GM12878 (cell line): Measurements from ENCODE around the gene MTA3. TPM values are rescaled to one million over a fixed set of nuclear protein-coding genes. Genes with fewer than 3 reads are reported as not detected.

Experiments used
- ATAC-seq: fragments of 200-7000 bp; cut with Tn5 transposase; 3 replicates; pipeline ENCODE4 v1.9.1; 2020; ENCODE audit warnings: mild to moderate bottlenecking, moderate library complexity
- BruUV-seq: library from RNA; stranded (reverse); fragments of 400-500 nt; replicated peaks from 2 replicates; lab custom pipeline; 2021; lab: Mats Ljungman, UMichigan
- CTCF ChIA-PET: fragments of 300-600 bp; sonication (Branson Sonifier 250); formaldehyde crosslinking; extraction: SDS; loops from one replicate; lab custom pipeline; 2021; ENCODE audit warnings: inconsistent platforms; lab: Yijun Ruan, JAX
- POLR2A ChIA-PET: fragments of 350-600 bp; formaldehyde crosslinking; extraction: SDS; loops from one replicate; lab custom pipeline; 2021; ENCODE audit warnings: inconsistent platforms; lab: Charles Lee
- RAD21 ChIA-PET: fragments of 300-600 bp; sonication (Branson Sonifier 250); formaldehyde crosslinking; loops from one replicate; lab custom pipeline; 2023; ENCODE audit warnings: antibody characterized with exemption; ENCODE audit not compliant: unreplicated experiment; lab: Charles Lee
- SMC1A ChIA-PET: fragments of 300-600 bp; sonication (Branson Sonifier 250); formaldehyde crosslinking; loops from one replicate; lab custom pipeline; 2023; ENCODE audit not compliant: unreplicated experiment, uncharacterized antibody; lab: Charles Lee
- DNase-seq: peaks from one replicate; pipeline ENCODE4 v3.0.0-alpha.2; 2011; ENCODE audit warnings: low read depth, low spot score
- FAIRE-seq: peaks from 3 replicates; lab custom pipeline; 2011; peaks lifted over from hg19 to GRCh38; lab: Jason Lieb, UNC
- H2AFZ ChIP-seq: 2 replicates; pipeline ENCODE4 v1.6.0; 2011; ENCODE audit warnings: low read depth, low read length, control low read depth; ENCODE audit not compliant: control insufficient read depth
- H3K27ac ChIP-seq: 2 replicates; pipeline ENCODE4 v1.5.1; 2011; ENCODE audit warnings: control low read depth; ENCODE audit not compliant: control insufficient read depth, insufficient read depth
- H3K27me3 ChIP-seq, 2 experiments: replicated peaks in 1 of 2; 2 replicates each; pipeline versions ENCODE4 v1.6.0 to v1.6.1; 2011; ENCODE audit warnings: low read length in 1 of 2; ENCODE audit not compliant: control insufficient read depth in 2 of 2, insufficient read depth in 2 of 2
- H3K36me3 ChIP-seq, 2 experiments: 2 replicates each; pipeline ENCODE4 v1.5.1; 2011; ENCODE audit warnings: low read length in 1 of 2; ENCODE audit not compliant: control insufficient read depth in 2 of 2, insufficient read depth in 2 of 2
- H3K4me1 ChIP-seq: 2 replicates; pipeline ENCODE4 v1.6.1; 2011; ENCODE audit warnings: mild to moderate bottlenecking, low read length, moderate library complexity, mixed read lengths; ENCODE audit not compliant: control insufficient read depth, insufficient read depth
- H3K4me2 ChIP-seq: 2 replicates; pipeline ENCODE4 v1.6.0; 2011; ENCODE audit warnings: control low read depth; ENCODE audit not compliant: control insufficient read depth, insufficient read depth
- H3K4me3 ChIP-seq: fragments of 200-600 bp; sonication (generic); 2 replicates; pipeline ENCODE4 v1.5.1; 2016
- H3K79me2 ChIP-seq: 2 replicates; pipeline ENCODE4 v1.6.0; 2011; ENCODE audit warnings: low read length; ENCODE audit not compliant: control insufficient read depth, insufficient read depth
- H3K9ac ChIP-seq: 2 replicates; pipeline ENCODE4 v1.8.0; 2011; ENCODE audit warnings: low read length, control low read depth, mixed read lengths; ENCODE audit not compliant: control insufficient read depth, insufficient read depth
- H3K9me3 ChIP-seq: replicated peaks from 3 replicates; pipeline ENCODE4 v1.5.1; 2011; ENCODE audit warnings: mild to moderate bottlenecking, low read length; ENCODE audit not compliant: control insufficient read depth, insufficient read depth
- H4K20me1 ChIP-seq: 2 replicates; pipeline ENCODE4 v1.6.0; 2011; ENCODE audit not compliant: control insufficient read depth, insufficient read depth
- ELK1 ChIP-seq: IDR thresholded peaks from 2 replicates; pipeline ENCODE4 v1.6.1; 2012; ENCODE audit warnings: low read depth, low read length, improper control_type of control experiment
- IRF3 ChIP-seq: fragments of 450-650 bp; IDR thresholded peaks from 2 replicates; pipeline ENCODE4 v1.6.1; 2014; ENCODE audit warnings: mild to moderate bottlenecking
- NFYA ChIP-seq: IDR thresholded peaks from 2 replicates; pipeline ENCODE4 v1.6.1; 2011; ENCODE audit warnings: low read depth, mild to moderate bottlenecking, low read length, improper control_type of control experiment, borderline replicate concordance
- RAD21 ChIP-seq: IDR thresholded peaks from 2 replicates; pipeline ENCODE4 v1.6.1; 2011; ENCODE audit warnings: mild to moderate bottlenecking, low read depth, low read length, moderate library complexity; ENCODE audit not compliant: insufficient read depth
- STAT1 ChIP-seq: fragments of 450-650 bp; conservative IDR thresholded peaks from 2 replicates; pipeline ENCODE4 v1.6.1; 2014; ENCODE audit warnings: antibody characterized with exemption, mild to moderate bottlenecking
- ZBTB11 ChIP-seq: fragments of 450-650 bp; formaldehyde crosslinking; IDR thresholded peaks from 2 replicates; pipeline ENCODE4 v1.5.0; 2022; ENCODE audit warnings: mild to moderate bottlenecking, missing genetic modification characterization
- WGBS: methylation state at CpG from one replicate; pipeline ENCODE4 v1.1.6; 2016; ENCODE audit warnings: low lambda C conversion rate; ENCODE audit not compliant: insufficient replicate concordance, insufficient coverage; ENCODE audit errors: missing lambda C conversion rate; 5-methylcytosine and 5-hydroxymethylcytosine counted together
- in situ Hi-C: fragments of 300-500 bp; cut with MboI; formaldehyde crosslinking; loops from 9 replicates; pipeline ENCODE4 v1.14.3; 2018; ENCODE audit warnings: mixed read lengths
- intact Hi-C: fragments of 100-400 bp; cut with micrococcal nuclease; formaldehyde crosslinking; loops from one replicate; pipeline ENCODE4 v1.14.2; 2022; ENCODE audit not compliant: unreplicated experiment
- polyA plus RNA-seq, 11 experiments: library from polyadenylated mRNA; depleted of rRNA in 4 of 11; unstranded in 6 of 11; stranded (reverse) in 5 of 11; fragments of >200 nt; fragmentation: Nextera tagmentation in 4 of 11; fragmentation: Illumina TruSeq in 1 of 11; extraction: Ambion mirVana in 4 of 11; extraction: Trizol in 1 of 11; gene quantifications; 1 replicate in 1 of 11; 2 replicates in 10 of 11; pipeline versions ENCODE4 v1.2.1 to v1.2.3, GENCODE V29; 2011 to 2016; ENCODE audit warnings: inconsistent platforms in 2 of 11, missing spikeins in 2 of 11, low read depth in 1 of 11
- total RNA-seq, 4 experiments: library from RNA; depleted of rRNA in 3 of 4; stranded (reverse); fragments of >200 nt in 3 of 4; fragmentation: Illumina TruSeq in 1 of 4; extraction: Trizol in 1 of 4; gene quantifications; 2 replicates each; pipeline versions ENCODE4 v1.2.1 to v1.2.3, GENCODE V29; 2013 to 2021
- TF ChIP-seq, protein P1 (sequence below): fragments of 450-650 bp; IDR thresholded peaks from 2 replicates; pipeline ENCODE4 v1.6.1; 2018; ENCODE audit warnings: borderline replicate concordance, mild to moderate bottlenecking; ENCODE audit not compliant: partially characterized antibody

Gene MTA3
- total and polyA plus RNA-seq, 10 of the 15 experiments (the other 5 are each of a cell fraction or from before 2014, with no cell fraction given), result 17.6 to 45.5 (median 26.5) TPM

- in situ Hi-C loops, result no loop called here
- no peak for TF ChIP-seq RAD21
- TF ChIP-seq, protein P1, sequence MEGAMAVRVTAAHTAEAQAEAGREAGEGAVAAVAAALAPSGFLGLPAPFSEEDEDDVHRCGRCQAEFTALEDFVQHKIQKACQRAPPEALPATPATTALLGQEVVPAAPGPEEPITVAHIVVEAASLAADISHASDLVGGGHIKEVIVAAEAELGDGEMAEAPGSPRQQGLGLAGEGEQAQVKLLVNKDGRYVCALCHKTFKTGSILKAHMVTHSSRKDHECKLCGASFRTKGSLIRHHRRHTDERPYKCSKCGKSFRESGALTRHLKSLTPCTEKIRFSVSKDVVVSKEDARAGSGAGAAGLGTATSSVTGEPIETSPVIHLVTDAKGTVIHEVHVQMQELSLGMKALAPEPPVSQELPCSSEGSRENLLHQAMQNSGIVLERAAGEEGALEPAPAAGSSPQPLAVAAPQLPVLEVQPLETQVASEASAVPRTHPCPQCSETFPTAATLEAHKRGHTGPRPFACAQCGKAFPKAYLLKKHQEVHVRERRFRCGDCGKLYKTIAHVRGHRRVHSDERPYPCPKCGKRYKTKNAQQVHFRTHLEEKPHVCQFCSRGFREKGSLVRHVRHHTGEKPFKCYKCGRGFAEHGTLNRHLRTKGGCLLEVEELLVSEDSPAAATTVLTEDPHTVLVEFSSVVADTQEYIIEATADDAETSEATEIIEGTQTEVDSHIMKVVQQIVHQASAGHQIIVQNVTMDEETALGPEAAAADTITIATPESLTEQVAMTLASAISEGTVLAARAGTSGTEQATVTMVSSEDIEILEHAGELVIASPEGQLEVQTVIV, result no peak
- no peak for TF ChIP-seq IRF3
- TF ChIP-seq ELK1, result no peak
- no peak for TF ChIP-seq NFYA
- TF ChIP-seq ZBTB11, result no peak
- no peak for TF ChIP-seq STAT1
Observed at GRCh38 chr2:42556315-42556890, 12.0 kb upstream of the MTA3 start.

More at GRCh38 chr2:42556315-42556890, 12.0 kb upstream of the MTA3 start:
- Histone ChIP-seq H4K20me1 (no peaks in the 10 kb centered on the region), H2AFZ (no peak overlapping the region), H3K4me3 (no peak overlapping the region), H3K9ac (no peak overlapping the region), H3K4me2 (no peak overlapping the region), H3K9me3 (no peaks in the 10 kb centered on the region), H3K4me1 (no peaks in the 10 kb centered on the region), H3K27me3 (no peaks in the 10 kb centered on the region), H3K36me3 (no peaks in the 10 kb centered on the region), H3K27ac (no peak overlapping the region), H3K79me2 (no peaks in the 10 kb centered on the region)
- POLR2A ChIA-PET, result no interaction called here
- 71% methylated on average over 6 of the region's 6 CpGs for WGBS
- SMC1A ChIA-PET, result no interaction called here
- ATAC-seq, result no peak
- BruUV-seq, result no TSS peak
- CTCF ChIA-PET, result interaction anchor here (1.0 kb wide), 1 partner anchor 106 kb away, joined by 3 read pairs; no protein-coding TSS in a partner anchor
- RAD21 ChIA-PET, result no interaction called here
- DNase-seq, result no peak
- intact Hi-C loops, result no loop called here
- FAIRE-seq, result no peak
